GM12891 (cell line): Measurements from ENCODE around the gene TMEM221.

Source experiments
- DNase-seq: peaks from one replicate; pipeline ENCODE4 v3.0.0; 2011; ENCODE audit warnings: low spot score; ENCODE audit not compliant: insufficient read length
- FAIRE-seq: peaks from 2 replicates; lab custom pipeline; 2011; peaks lifted over from hg19 to GRCh38; lab: Jason Lieb, UNC
- PAX5 ChIP-seq: IDR thresholded peaks from 2 replicates; pipeline ENCODE4 v1.6.1; 2011; ENCODE audit warnings: low read length, moderate library complexity, mild to moderate bottlenecking; ENCODE audit not compliant: insufficient read depth, severe bottlenecking
- POLR2A ChIP-seq: IDR thresholded peaks from 2 replicates; pipeline ENCODE4 v1.6.1; 2011; ENCODE audit warnings: low read depth, low read length, control low read depth
- POLR2AphosphoS5 ChIP-seq: IDR thresholded peaks from 2 replicates; pipeline ENCODE4 v1.6.1; 2011; ENCODE audit warnings: low read depth, low read length, control low read depth
- POU2F2 ChIP-seq: IDR thresholded peaks from 2 replicates; pipeline ENCODE4 v1.6.1; 2011; ENCODE audit warnings: low read depth, mild to moderate bottlenecking, control low read depth, low read length, moderate library complexity
- SPI1 ChIP-seq: IDR thresholded peaks from 2 replicates; pipeline ENCODE4 v1.6.1; 2011; ENCODE audit warnings: low read depth, low read length, control low read depth
- TAF1 ChIP-seq: IDR thresholded peaks from 2 replicates; pipeline ENCODE4 v1.6.1; 2011; ENCODE audit warnings: low read depth, low read length, control low read depth

Gene TMEM221

DNA sequence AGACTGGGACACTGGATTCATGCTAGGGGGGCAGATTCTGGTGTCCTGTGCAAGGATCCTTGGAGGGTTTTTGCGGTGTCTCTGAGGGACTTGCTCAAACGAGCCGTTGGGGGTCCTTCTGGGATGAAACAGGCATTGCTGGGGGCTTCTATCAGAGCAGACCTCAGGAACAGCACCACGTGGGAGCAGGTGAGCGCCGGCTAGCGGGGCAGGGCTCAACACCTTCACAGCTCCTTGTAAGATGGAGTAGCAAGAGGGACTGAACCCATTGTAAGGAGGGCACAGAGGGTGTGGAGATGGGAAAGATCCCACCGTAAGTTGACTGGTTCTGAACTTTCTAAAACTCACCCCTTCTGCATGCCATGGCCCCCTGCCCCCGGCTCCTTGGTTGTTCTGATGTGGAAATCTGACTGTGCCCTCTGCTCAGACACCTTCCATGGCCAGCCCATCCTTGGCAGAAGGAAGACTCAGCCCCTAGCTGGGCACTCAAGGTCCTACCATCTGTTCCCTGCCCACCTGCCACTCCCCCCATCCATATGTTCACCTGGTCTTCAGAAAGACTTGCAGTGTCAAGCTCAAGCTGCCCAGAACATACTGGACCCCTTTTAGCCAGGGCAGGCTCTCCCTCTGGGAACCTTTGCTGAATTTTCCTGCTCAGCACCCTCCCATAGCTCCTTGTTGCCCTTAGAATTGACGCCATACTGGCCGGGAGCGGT, 23.1 kb upstream of the TMEM221 start:
- TF ChIP-seq POLR2A (no peak), POU2F2 (no peak), POLR2AphosphoS5 (no peak), TAF1 (no peak), PAX5 (no peak), SPI1 (no peak)
- DNase-seq (no peak), FAIRE-seq (no peak)

DNA sequence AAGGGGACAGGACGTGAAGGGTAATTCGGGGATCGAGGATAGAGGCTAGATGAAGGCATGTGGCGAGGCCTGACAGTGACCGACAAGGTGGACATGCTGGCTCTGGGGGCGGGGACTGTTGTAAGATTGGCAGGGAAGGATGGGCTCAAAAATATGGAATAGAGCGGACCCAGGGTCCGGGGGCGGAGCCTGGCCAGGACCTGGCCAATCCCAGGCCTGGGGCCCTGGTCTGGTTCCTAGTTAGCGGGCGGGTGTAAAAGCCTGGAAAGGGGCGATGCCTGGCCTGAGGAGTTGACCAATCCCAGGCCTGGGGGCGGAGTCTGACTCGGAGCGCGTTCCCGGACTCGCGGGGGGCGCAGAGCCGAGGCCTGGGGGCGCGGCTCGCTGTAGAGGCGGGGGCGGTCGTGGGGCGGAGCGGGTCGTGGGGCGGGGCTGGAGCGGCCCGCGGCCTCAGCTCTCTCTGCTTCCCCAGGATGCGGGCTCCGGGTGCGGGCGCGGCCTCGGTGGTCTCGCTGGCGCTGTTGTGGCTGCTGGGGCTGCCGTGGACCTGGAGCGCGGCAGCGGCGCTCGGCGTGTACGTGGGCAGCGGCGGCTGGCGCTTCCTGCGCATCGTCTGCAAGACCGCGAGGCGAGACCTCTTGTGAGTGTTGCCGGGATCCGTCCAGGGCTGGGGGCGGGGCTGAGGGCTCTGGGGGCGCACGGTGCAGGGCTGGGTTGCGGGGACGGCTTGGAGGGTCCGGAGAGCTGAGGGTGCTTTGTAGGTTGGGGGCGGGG, 21.8 kb upstream of the TMEM221 start, which contains the start of gene SLC27A1:
TSS of gene SLC27A1 (plus strand) at position 457 of the 774 bp plus-strand sequence. CDS start at position 474, 17 bp downstream.
- TF ChIP-seq PAX5: no peak
- TF ChIP-seq POLR2A: no peak
- no peak for TF ChIP-seq POLR2AphosphoS5
- TF ChIP-seq TAF1: no peak
- TF ChIP-seq POU2F2: no peak
- no peak for TF ChIP-seq SPI1
- DNase-seq (peak; percentile 89), FAIRE-seq (peak; percentile 26)

DNA sequence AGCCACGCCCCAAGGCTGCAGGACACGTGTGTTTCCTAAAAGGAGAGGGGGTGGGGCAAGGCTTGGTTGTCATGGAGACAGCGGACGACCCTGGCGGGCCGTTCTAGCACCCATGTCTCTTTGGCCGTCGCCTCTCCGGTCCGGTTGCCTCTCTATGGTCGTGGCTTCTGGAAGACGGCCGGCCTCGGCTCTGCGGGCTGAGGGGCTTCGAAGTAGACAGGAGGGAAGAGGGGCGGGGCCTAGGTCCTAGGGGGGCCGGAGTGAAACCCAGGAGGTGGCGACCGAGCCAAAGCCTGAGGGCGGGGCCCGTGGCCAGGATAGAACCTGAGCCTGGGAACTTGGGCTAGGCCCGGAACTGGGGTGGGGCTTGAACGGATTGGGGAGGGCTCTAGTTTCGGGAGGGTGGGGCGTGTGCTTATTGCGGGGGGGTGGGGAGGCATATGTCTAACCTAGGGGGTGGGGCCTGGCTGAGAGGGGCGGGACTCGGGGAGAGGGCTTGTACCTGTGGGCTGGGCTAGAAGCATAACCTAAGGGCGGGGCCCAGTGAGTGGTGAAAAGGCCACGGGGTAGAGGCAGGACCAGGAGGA, 21.1 kb upstream of the TMEM221 start:
- DNase-seq: peak; percentile 78
- peak; percentile 90 for FAIRE-seq
- TF ChIP-seq POLR2AphosphoS5 (no peak), PAX5 (no peak), SPI1 (no peak), TAF1 (no peak), POLR2A (no peak), POU2F2 (no peak)

DNA sequence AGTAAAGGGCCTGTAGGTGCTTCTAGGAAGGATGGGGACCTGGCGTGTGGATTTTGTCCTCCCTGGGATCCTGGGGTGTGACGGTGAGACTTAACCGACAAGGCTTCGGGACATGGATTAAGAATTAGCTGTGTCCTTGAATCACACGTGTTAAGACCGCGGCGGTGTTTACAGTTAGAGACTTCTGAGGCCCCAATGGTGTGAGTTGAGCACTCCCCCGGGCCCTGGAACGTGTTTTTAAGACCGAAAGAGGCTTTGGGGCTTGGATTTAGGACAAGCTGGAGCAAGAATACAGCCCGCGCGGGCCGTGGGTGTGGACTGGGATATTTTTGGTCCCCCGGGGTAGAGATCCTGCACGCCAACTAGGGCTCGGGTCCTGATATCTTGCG, 20.6 kb upstream of the TMEM221 start:
- DNase-seq (no peak), FAIRE-seq (no peak)
- TF ChIP-seq POLR2AphosphoS5 (no peak), PAX5 (no peak), POU2F2 (no peak), SPI1 (no peak), TAF1 (no peak), POLR2A (no peak)

DNA sequence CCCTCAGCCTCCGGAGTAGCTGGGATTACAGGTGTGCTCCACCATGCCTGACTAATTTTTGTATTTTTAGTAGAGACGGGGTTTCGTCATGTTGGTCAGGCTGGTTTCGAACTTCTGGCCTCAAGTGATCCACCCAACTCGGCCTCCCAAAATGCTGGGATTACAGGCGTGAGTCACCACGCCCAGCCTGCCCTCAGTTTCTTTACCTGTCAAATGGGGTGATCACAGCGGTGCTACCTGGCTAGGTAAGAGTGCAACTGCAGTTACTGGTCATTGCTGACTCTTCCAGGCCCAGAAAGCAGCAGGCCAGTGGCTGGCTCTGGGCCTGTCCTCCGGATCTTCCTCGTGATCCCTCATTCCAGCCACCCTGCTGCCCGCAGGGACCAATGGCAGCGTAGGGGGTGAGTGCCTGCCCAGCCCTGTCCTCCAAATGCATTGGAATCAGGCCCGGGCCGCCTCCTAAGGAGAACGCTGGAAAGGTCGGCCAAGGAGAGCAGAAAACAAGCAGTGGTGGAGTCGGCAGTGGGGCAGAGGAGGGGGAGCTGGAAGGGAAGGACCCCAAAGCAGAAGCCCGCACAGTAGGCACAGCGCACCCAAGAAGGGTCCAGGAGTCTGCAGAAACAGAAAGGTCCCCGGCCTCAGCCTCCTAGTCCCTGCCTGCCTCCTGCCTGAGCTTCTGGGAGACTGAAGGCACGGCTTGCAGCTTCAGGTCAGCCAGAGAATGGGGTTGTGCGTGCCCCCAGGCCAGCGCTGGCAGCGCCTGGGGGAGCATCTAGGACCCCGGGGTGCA, 20.0 kb upstream of the TMEM221 start:
- FAIRE-seq (no peak), DNase-seq (no peak)

DNA sequence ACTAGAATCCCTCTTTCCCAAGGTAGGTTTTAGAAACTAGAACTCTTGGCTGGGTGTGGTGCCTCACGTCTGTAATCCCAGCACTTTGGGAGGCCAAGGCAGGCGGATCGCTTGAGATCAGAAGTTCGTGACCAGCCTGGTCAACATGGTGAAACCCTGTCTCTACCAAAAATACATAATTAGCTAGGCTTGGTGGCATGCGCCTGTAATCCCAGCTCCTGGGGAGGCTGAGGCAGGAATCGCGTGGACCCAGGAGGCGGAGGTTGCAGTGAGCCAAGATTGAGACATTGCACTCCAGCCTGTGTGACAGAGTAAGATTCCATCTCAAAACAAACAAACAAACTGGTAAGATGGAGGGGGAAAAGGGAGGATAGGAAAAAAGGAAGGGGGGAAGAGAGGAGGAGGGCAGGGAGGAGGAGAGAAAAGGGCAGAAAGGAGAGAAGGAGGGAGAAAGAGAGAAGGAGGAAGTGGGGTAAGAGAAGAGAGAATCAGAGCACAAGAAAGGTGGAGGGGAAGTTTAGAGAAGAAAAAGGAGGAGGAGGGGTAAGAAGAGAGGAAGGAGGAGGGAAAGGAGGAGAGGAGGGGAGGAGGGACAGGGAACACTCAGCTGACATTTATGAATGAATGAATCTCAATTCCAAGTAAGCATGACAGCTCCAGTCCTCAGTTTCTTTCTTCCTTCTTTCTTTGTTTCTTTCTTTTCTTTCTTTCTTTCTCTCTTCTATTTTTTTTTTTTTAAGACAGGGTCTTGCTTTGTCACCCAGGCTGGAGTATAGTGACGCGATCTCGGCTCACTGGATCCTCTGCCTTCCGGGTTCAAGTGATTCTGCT, 19.2 kb upstream of the TMEM221 start:
- FAIRE-seq: no peak
- no peak for TF ChIP-seq TAF1
- no peak for TF ChIP-seq SPI1
- no peak for TF ChIP-seq PAX5
- no peak for TF ChIP-seq POLR2AphosphoS5
- TF ChIP-seq POU2F2: no peak
- no peak for TF ChIP-seq POLR2A
- no peak for DNase-seq

More for the DNA sequence above, 20.0 kb upstream of the TMEM221 start:
- no peak for TF ChIP-seq POLR2AphosphoS5

DNA sequence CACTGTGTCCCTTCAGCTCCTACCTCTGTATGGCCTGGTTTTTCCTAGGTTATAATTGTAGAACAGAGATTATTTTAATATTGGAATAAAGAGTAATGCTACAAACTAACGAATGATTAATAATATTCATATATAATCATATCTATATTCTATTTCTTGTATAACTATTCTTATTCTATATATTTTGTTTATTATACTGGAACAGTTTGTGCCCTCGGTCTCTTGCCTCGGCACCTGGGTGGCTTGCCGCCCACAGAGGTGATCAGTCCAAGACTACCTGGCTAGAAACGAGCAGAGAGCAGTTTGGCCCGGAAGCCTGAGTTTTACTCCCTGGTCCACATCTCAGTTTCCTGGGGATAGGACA, 18.0 kb upstream of the TMEM221 start:
- TF ChIP-seq POU2F2 (no peak), TAF1 (no peak), SPI1 (no peak), PAX5 (no peak), POLR2A (no peak), POLR2AphosphoS5 (no peak)
- no peak for FAIRE-seq
- DNase-seq: no peak

DNA sequence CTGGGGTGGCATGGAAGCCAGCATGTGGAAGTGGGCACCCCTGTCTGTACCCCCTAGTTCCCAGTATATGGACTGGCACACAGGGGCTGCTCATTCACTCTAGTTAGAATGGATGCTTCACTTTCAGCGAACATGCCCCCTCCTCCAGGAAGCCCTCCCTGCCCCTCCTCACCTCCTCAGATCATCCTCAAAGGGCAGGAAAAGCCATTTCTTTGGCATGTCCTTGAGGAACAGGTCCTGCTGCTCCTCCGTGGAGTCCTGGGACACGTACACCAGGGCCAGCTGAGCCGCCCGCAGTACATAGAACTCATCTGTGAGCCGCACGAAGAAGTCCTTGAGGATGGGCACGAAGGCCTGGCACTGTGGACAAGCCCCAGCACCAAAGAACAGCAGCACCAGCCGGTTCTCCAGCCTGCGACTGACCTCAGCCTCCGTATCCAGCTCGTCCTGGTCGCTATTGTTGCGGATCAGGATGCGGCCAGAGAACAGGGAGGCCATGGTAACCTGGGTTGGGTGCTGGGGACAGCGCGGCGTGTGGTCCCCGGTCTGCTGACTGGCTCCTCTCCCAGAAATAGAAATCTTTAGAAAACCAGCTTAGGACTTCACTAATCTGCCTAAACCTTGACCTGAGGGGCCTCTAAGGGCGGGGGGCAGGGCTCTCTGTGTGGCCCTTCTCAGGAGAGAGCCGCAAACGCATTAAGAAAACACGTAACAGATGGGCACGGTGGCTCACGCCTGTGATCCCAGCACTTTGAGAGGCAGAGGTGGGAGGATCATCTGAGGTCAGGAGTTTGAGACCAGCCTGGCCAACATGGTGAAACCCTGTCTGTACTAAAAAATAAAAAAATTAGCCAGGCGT, 12.1 kb upstream of the TMEM221 start, which contains the start of gene NXNL1:
TSS of gene NXNL1 (minus strand) at position 555 of the 859 bp plus-strand sequence. CDS start at position 498, 57 bp downstream.
- TF ChIP-seq TAF1: no peak
- TF ChIP-seq SPI1: no peak
- TF ChIP-seq POLR2AphosphoS5: no peak
- FAIRE-seq (no peak), DNase-seq (no peak)

DNA sequence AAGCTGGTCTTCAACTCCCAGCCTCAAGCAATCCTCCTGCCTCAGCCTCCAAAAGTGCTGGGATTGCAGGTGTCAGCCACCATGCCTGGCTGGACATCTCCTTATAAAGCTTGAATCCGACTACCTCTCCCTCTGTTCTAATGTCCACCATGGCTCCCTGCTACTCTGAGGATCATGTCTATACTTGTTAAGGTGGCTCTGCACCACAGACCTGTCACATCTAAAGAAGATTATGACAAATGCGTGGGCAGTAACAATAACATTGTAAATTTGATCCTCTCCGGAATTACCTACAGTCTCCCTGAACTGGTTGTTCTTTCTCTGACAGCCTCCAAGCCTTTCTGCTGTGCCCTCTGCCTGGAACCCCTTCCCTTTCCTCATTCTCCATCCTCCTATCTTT, 10.5 kb upstream of the TMEM221 start:
- DNase-seq (no peak), FAIRE-seq (no peak)
- TF ChIP-seq SPI1: no peak
- TF ChIP-seq TAF1: no peak
- TF ChIP-seq POLR2A: no peak
- TF ChIP-seq PAX5: no peak
- TF ChIP-seq POU2F2: no peak
- no peak for TF ChIP-seq POLR2AphosphoS5
